Measurements from ENCODE around the gene ANKS6. TPM values are rescaled to one million over a fixed set of nuclear protein-coding genes. Genes with fewer than 3 reads are reported as not detected.

The ANKS6 gene
- total RNA-seq, 2 donors from 2014 or later: 41.7 to 55.2 TPM

DNA sequence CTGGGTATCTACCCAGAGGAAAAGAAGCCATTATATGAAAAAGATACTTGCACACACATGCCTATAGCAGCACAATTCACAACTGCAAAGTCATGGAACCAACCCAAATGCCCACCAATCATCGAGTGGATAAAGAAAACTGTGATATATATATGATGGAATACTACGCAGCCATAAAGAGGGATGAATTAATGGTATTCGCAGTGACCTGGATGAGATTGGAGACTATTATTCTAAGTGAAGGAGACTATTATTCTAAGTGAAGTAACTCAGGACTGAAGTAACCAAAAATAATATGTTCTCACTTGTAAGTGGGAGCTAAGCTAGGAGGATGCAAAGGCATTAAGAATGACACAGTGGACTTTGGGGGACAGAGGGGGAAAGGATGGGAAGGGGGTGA is 57.6 kb downstream of the ANKS6 start:
- Mint-ChIP-seq H3K9me3 (peaks cover 20% of the 10 kb centered on the region), H3K4me3 (no peak overlapping the region), H3K27ac (no peak overlapping the region), H3K36me3 (ENCODE audit: low read depth) (peaks cover 58% of the 10 kb centered on the region), H3K4me1 (no peaks in the 10 kb centered on the region), H3K27me3 (ENCODE audit: insufficient read depth) (no peaks in the 10 kb centered on the region)
- no peak overlapping the region for H3K27ac ChIP-seq (ENCODE audit: low read depth, low read length)
- peaks cover 10% of the 10 kb centered on the region for H3K36me3 ChIP-seq (ENCODE audit: control insufficient read depth, insufficient read depth, low read length)
- H3K4me1 ChIP-seq (ENCODE audit: control insufficient read depth, insufficient read depth, low read length): no peaks in the 10 kb centered on the region
- peak; percentile 2 for DNase-seq
- 95 to 100% methylated on average over 3 of the region's 3 CpGs for WGBS, 2 experiments (ENCODE audit: insufficient coverage in 1 of 2, insufficient read length in 1 of 2)
- TF ChIP-seq CTCF (conservative IDR thresholded peaks at IDR 0.05): no peak
- no peak overlapping the region for H3K9ac ChIP-seq (ENCODE audit: extremely low read depth, low read length, poor library complexity, severe bottlenecking)
- no peak overlapping the region for H3K4me3 ChIP-seq (ENCODE audit: low read length)
- peaks cover 11% of the 10 kb centered on the region for H3K9me3 ChIP-seq (ENCODE audit: control insufficient read depth, low read length)
- no peaks in the 10 kb centered on the region for H3K27me3 ChIP-seq (ENCODE audit: control insufficient read depth, insufficient read depth, low read length, poor library complexity, severe bottlenecking)

DNA sequence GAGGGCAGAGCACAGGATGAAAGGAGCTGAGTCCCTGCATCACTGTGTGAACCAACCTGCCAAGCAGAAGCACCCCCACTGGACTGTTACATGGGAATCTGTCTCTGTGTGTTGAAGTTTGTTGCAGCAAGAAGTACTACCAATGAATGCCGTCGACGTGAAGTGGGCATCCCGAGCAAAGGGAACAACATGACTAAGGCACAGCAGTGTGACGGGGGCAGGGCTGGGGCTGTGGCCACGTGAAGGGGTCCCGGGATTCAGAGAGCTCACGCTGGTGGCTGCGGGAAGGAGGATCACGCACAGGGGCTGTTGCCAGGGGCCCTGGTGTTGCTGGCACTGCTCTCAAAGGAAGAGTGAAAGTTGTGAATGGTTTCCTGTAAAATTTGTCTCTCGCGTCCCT is 60.1 kb downstream of the ANKS6 start:
- no peak for TF ChIP-seq CTCF (conservative IDR thresholded peaks at IDR 0.05)
- peaks cover 56% of the 10 kb centered on the region for H3K36me3 Mint-ChIP-seq (ENCODE audit: low read depth)
- H3K27ac ChIP-seq (ENCODE audit: low read depth, low read length): no peak overlapping the region
- H3K4me3 Mint-ChIP-seq: no peak overlapping the region
- H3K4me1 ChIP-seq (ENCODE audit: control insufficient read depth, insufficient read depth, low read length): no peaks in the 10 kb centered on the region
- peaks cover 11% of the 10 kb centered on the region for H3K9me3 ChIP-seq (ENCODE audit: control insufficient read depth, low read length)
- no peak overlapping the region for H3K9ac ChIP-seq (ENCODE audit: extremely low read depth, low read length, poor library complexity, severe bottlenecking)
- WGBS, 2 experiments (ENCODE audit: insufficient coverage in 1 of 2, insufficient read length in 1 of 2): 92% methylated on average over 12 of the region's 12 CpGs; no CpG with 5 or more reads in 1 of the 2 experiments
- no peaks in the 10 kb centered on the region for H3K4me1 Mint-ChIP-seq
- no peak for DNase-seq
- H3K4me3 ChIP-seq (ENCODE audit: low read length): no peak overlapping the region
- no peaks in the 10 kb centered on the region for H3K27me3 ChIP-seq (ENCODE audit: control insufficient read depth, insufficient read depth, low read length, poor library complexity, severe bottlenecking)
- peaks cover 20% of the 10 kb centered on the region for H3K9me3 Mint-ChIP-seq
- H3K27me3 Mint-ChIP-seq (ENCODE audit: insufficient read depth): no peaks in the 10 kb centered on the region
- H3K36me3 ChIP-seq (ENCODE audit: control insufficient read depth, insufficient read depth, low read length): peaks cover 10% of the 10 kb centered on the region
- H3K27ac Mint-ChIP-seq: no peak overlapping the region

GRCh38 chr9:98732801-98733200 is 63.6 kb downstream of the ANKS6 start:
- H3K36me3 Mint-ChIP-seq (ENCODE audit: low read depth): peaks cover 32% of the 10 kb centered on the region
- H3K9me3 Mint-ChIP-seq: peaks cover 6% of the 10 kb centered on the region
- H3K9ac ChIP-seq (ENCODE audit: extremely low read depth, low read length, poor library complexity, severe bottlenecking): no peak overlapping the region
- no peak for DNase-seq
- no peak overlapping the region for H3K4me3 Mint-ChIP-seq
- no peaks in the 10 kb centered on the region for H3K4me1 ChIP-seq (ENCODE audit: control insufficient read depth, insufficient read depth, low read length)
- H3K4me3 ChIP-seq (ENCODE audit: low read length): no peak overlapping the region
- no peak overlapping the region for H3K27ac ChIP-seq (ENCODE audit: low read depth, low read length)
- no peaks in the 10 kb centered on the region for H3K4me1 Mint-ChIP-seq
- peaks cover under 1% of the 10 kb centered on the region for H3K27me3 ChIP-seq (ENCODE audit: control insufficient read depth, insufficient read depth, low read length, poor library complexity, severe bottlenecking)
- no peak for TF ChIP-seq CTCF (conservative IDR thresholded peaks at IDR 0.05)
- no peak overlapping the region for H3K27ac Mint-ChIP-seq
- peaks cover 8% of the 10 kb centered on the region for H3K36me3 ChIP-seq (ENCODE audit: control insufficient read depth, insufficient read depth, low read length)
- H3K9me3 ChIP-seq (ENCODE audit: control insufficient read depth, low read length): no peaks in the 10 kb centered on the region
- H3K27me3 Mint-ChIP-seq (ENCODE audit: insufficient read depth): no peaks in the 10 kb centered on the region
- WGBS, 2 experiments (ENCODE audit: insufficient coverage in 1 of 2, insufficient read length in 1 of 2): 93 to 94% methylated on average over 3 to 9 of the region's 9 CpGs
